Measurements from ENCODE around the gene ZBTB38.

GRCh38 chr3:141349711-141350110 is 18.6 kb upstream of the ZBTB38 start:
- TF ChIP-seq CTCF (IDR thresholded peaks at IDR 0.05) (no peak), ZFX (IDR thresholded peaks at IDR 0.05; ENCODE audit: borderline replicate concordance) (no peak)

Measured in 22Rv1 (cell line).